Esophagus muscularis mucosa (tissue), 4 donors: ENCODE measurements around the gene ABCA2. TPM values are rescaled to one million over a fixed set of nuclear protein-coding genes. Genes with fewer than 3 reads are reported as not detected.

ENCODE experiments used
- DNase-seq: peaks from one replicate; pipeline ENCODE4 v3.0.0-alpha.2; 2017; ENCODE audit errors: extremely low spot score
- H3K27ac ChIP-seq, 4 donors: fragments of 200-600 bp; sonication (generic); replicated peaks in 1 of 4; 1 replicate in 3 of 4; 2 replicates in 1 of 4; pipeline ENCODE4 v1.5.1; 2016 to 2019; ENCODE audit warnings: mild to moderate bottlenecking in 1 of 4
- H3K27me3 ChIP-seq, 4 donors: fragments of 200-600 bp; sonication (generic); one replicate each; pipeline versions ENCODE4 v1.5.1 to v1.6.0; 2016 to 2019
- H3K36me3 ChIP-seq, 4 donors: fragments of 200-600 bp; sonication (generic); one replicate each; pipeline ENCODE4 v1.5.1; 2016 to 2019
- H3K4me1 ChIP-seq, 4 donors: fragments of 200-600 bp; sonication (generic); one replicate each; pipeline ENCODE4 v1.5.1; 2016 to 2019
- H3K4me3 ChIP-seq, 4 donors: fragments of 200-600 bp; sonication (generic); 1 replicate in 2 of 4; 2 replicates in 2 of 4; pipeline ENCODE4 v1.5.1; 2016 to 2019; ENCODE audit warnings: mild to moderate bottlenecking in 4 of 4, moderate library complexity in 1 of 4
- H3K9me3 ChIP-seq, 4 donors: fragments of 200-600 bp; sonication (generic); 1 replicate in 3 of 4; 2 replicates in 1 of 4; pipeline ENCODE4 v1.5.1; 2016 to 2019
- EP300 ChIP-seq: sonication (generic); formaldehyde crosslinking; IDR thresholded peaks from one replicate; pipeline ENCODE4 v1.6.1; 2017; ENCODE audit warnings: antibody characterized with exemption
- POLR2A ChIP-seq: fragments of 450-650 bp; IDR thresholded peaks from one replicate; pipeline ENCODE4 v1.6.1; 2017; ENCODE audit warnings: antibody characterized with exemption, moderate library complexity, mild to moderate bottlenecking, low read depth
- POLR2AphosphoS5 ChIP-seq, 2 donors: sonication (generic); formaldehyde crosslinking; IDR thresholded peaks; one replicate each; pipeline ENCODE4 v1.6.1; 2017; ENCODE audit warnings: antibody characterized with exemption in 2 of 2
- WGBS: methylation state at CpG from one replicate; pipeline ENCODE4 v1.1.5; 2018; 5-methylcytosine and 5-hydroxymethylcytosine counted together
- intact Hi-C: fragments of 100-400 bp; cut with DNase I; formaldehyde crosslinking; loops from one replicate; pipeline ENCODE4 v1.15.1; 2023
- total RNA-seq, 4 donors: library from RNA; depleted of rRNA; stranded (reverse); fragments of >200 nt; gene quantifications; one replicate each; pipeline versions ENCODE4 v1.1.0 to v1.2.1, GENCODE V29; 2016
- TF ChIP-seq, protein P1 (sequence below), 3 experiments: fragments of 200-600 bp in 2 of 3; fragments of 450-650 bp in 1 of 3; sonication (generic) in 2 of 3; IDR thresholded peaks; one replicate each; pipeline ENCODE4 v1.5.1; 2017 to 2019; ENCODE audit warnings: antibody characterized with exemption in 3 of 3, mild to moderate bottlenecking in 2 of 3, moderate library complexity in 1 of 3

The ABCA2 gene
- total RNA-seq, 4 donors from 2014 or later = 17.4 to 30.9 (median 21.6) TPM

DNA sequence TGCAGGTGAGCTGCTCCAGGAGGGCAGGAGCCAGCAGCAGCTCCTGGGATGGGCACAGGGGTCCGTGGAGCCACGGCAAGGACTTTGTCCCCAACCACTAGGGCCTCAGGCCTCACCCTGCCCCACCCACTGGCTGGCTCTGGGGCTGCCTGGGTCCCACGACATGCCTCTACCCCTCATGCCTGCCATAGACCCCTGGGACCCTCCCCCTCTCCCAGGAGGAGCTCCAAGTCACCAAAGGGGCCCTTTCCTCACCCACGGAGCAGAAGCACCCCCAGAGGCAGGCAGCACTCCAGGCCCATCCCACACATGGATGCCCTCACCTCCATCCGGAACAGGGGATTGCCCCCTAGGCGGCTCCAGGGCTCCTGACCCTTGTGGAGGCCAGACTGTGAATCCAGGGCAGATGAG, 6.5 kb downstream of the ABCA2 start:
- DNase-seq = no peak
- Histone ChIP-seq H3K4me3 (no peak overlapping the region), H3K9me3 (no peaks in the 10 kb centered on the region), H3K27ac (no peak overlapping the region), H3K27me3 (no peaks in the 10 kb centered on the region), H3K36me3 (peaks cover 8 to 52% (median 43%) of the 10 kb centered on the region in 4 donors), H3K4me1 (peaks cover 3 to 19% (median 12%) of the 10 kb centered on the region in 4 donors)
- intact Hi-C loops = no loop called here
- 82% methylated on average over 2 of the region's 6 CpGs for WGBS
- TF ChIP-seq, protein P1, sequence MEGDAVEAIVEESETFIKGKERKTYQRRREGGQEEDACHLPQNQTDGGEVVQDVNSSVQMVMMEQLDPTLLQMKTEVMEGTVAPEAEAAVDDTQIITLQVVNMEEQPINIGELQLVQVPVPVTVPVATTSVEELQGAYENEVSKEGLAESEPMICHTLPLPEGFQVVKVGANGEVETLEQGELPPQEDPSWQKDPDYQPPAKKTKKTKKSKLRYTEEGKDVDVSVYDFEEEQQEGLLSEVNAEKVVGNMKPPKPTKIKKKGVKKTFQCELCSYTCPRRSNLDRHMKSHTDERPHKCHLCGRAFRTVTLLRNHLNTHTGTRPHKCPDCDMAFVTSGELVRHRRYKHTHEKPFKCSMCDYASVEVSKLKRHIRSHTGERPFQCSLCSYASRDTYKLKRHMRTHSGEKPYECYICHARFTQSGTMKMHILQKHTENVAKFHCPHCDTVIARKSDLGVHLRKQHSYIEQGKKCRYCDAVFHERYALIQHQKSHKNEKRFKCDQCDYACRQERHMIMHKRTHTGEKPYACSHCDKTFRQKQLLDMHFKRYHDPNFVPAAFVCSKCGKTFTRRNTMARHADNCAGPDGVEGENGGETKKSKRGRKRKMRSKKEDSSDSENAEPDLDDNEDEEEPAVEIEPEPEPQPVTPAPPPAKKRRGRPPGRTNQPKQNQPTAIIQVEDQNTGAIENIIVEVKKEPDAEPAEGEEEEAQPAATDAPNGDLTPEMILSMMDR (IDR thresholded peaks at IDR 0.05) = no peak
- TF ChIP-seq POLR2AphosphoS5 (IDR thresholded peaks at IDR 0.05) (no peak), POLR2A (no peak), EP300 (no peak)

DNA sequence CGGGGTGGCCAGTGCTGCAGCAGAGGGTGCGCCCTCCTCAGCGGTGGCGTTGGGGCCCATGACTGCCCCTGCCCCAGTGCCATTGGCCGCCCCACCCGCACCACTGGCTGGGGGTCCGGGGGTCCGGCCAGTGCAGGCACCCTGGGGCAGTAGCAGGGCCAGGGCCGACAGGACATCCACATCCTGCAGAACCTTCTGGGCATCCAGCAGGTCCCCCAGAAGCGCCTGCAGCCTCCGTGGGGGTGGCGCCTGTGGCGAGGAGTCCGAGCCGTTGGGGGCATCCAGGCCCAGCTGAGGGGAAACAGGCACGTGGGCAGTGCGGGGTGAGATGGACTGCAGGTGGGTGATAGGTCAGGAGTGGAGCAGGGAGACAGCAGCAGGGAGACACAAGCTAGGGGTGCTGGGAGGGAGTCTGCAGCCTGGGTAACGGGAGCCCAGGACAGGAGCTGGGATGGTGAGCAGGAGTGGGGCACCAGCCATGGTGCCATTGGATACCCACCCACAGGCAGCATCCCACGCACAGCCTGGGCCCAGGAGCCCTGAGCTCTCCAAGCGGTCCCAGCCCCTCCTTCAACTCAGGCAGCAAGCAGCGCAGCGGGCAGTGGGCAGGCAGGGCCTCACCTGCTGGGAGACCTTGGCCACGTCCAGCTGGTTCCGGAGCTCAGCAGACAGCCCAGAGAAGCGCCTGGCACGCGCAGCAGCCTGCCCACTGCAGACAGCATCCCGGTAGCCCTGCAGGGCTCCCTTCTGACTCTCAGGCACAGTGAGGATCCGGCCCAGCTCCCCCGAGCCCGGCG, 7.1 kb downstream of the ABCA2 start:
- TF ChIP-seq POLR2A = no peak
- TF ChIP-seq POLR2AphosphoS5 (IDR thresholded peaks at IDR 0.05) = no peak
- TF ChIP-seq, protein P1 (IDR thresholded peaks at IDR 0.05) = no peak
- no peak for TF ChIP-seq EP300

DNA sequence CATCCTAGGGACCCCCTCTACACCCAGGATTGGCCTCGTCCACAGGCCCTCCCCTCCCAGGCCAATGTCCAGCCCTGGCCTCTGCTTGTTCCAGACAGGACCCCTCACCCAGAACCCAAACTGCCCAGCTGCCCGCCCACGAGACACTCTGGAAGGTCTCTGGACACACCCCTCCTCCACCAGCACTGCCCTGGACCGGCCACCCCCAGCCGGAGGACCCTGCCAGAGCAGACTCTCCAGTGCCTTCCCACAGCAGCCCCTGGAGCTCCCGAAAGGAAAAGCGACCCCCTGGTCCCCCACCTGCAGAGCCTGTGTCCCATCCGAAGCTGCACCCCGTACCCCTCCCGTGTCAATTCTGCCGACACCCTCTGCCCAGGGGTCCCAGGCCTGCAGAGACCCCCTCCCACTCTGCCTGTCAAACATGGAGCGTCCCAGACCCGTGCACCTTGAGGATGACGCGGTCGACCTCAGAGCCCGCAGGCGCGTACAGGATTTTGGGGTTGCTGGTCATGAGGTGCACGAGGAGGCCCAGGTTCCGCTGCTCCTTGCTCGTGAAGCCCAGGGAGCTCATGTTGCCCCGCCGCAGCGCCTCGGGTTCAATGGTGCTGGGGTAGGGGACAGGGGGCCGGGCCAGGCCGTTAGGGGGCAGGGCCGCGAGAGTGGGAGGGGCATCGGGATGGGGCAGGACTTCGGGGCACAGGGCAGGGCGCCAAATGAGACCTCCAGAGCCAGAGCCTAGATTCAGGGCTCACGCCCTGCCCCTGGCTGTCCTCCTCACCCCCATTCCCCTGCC, 8.0 kb downstream of the ABCA2 start:
- DNase-seq = no peak
- TF ChIP-seq, protein P1 (IDR thresholded peaks at IDR 0.05) = no peak
- TF ChIP-seq POLR2AphosphoS5 (IDR thresholded peaks at IDR 0.05) (no peak), EP300 (no peak), POLR2A (no peak)
- WGBS = 93% methylated on average over 11 of the region's 34 CpGs
- H3K27me3 ChIP-seq = no peaks in the 10 kb centered on the region
- H3K27ac ChIP-seq = no peak overlapping the region
- intact Hi-C loops = no loop called here
- no peak overlapping the region for H3K4me3 ChIP-seq
- H3K36me3 ChIP-seq = peaks cover 11 to 67% (median 58%) of the 10 kb centered on the region in 4 donors
- H3K9me3 ChIP-seq = no peaks in the 10 kb centered on the region
- peaks cover 0 to 4% (median 0%) of the 10 kb centered on the region in 4 donors for H3K4me1 ChIP-seq

More for the DNA sequence above, 7.1 kb downstream of the ABCA2 start:
- intact Hi-C loops = no loop called here
- Histone ChIP-seq H3K36me3 (peaks cover 11 to 58% (median 49%) of the 10 kb centered on the region in 4 donors), H3K27me3 (no peaks in the 10 kb centered on the region), H3K4me1 (peaks cover 0 to 13% (median 6%) of the 10 kb centered on the region in 4 donors), H3K27ac (no peak overlapping the region), H3K9me3 (no peaks in the 10 kb centered on the region), H3K4me3 (no peak overlapping the region)
- no peak for DNase-seq
- 93% methylated on average over 9 of the region's 32 CpGs for WGBS

DNA sequence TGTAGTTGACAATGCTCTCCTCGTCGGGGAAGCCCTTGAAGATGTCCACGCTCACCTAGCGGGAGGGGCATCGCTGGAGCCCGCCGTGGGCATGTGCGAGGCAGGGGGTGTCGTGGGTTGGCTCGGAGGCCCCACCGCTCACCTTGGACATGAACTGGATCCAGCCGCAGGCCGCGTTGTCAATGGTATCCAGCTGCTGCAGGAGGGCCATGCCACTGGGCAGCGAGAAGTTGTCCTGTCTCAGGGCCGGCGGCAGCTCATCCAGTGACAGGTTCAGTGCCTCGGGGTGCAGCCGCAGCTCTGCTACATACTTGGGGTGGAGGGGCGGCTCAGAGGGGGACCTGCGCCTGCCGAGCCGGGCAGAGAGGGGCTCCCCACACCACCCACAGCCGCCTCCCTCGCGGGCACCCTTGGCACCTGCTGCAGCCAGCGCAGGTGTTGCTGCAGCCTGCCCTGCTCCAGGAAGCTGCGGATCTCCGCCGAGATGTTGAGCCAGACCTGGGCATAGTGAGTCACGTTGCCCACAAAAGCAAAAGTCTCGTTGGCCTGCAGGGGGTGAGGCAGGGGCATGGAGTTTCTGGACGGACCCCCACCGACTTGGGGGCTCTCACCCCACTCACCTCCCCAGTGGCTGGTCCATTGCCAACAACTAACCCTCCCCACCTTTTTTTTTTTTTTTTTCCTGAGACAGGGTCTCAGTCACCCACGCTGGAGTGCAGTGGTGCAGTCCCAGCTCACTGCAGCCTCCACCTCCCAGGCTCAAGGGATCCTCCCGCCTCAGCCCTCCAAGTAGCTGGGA, 9.1 kb downstream of the ABCA2 start:
- TF ChIP-seq EP300 (no peak), POLR2A (no peak), POLR2AphosphoS5 (IDR thresholded peaks at IDR 0.05) (no peak)
- TF ChIP-seq, protein P1 (IDR thresholded peaks at IDR 0.05) = no peak
- WGBS = 92% methylated on average over 20 of the region's 36 CpGs

More for the DNA sequence above, 9.1 kb downstream of the ABCA2 start:
- no peaks in the 10 kb centered on the region for H3K4me1 ChIP-seq
- intact Hi-C loops = no loop called here
- no peaks in the 10 kb centered on the region for H3K9me3 ChIP-seq
- H3K27me3 ChIP-seq = no peaks in the 10 kb centered on the region
- no peak overlapping the region for H3K27ac ChIP-seq
- no peak overlapping the region for H3K4me3 ChIP-seq
- DNase-seq = no peak
- peaks cover 19 to 78% (median 69%) of the 10 kb centered on the region in 4 donors for H3K36me3 ChIP-seq
